Endothelial cell of umbilical vein (primary cell): Measurements from ENCODE around the gene SLC25A22. TPM values are rescaled to one million over a fixed set of nuclear protein-coding genes. Genes with fewer than 3 reads are reported as not detected.

Experiments used
- BruUV-seq: library from RNA; stranded (reverse); fragments of 400-500 nt; replicated peaks from 2 replicates; lab custom pipeline; 2021; lab: Mats Ljungman, UMichigan
- CTCF ChIA-PET: fragments of 300-600, 350-600 bp; sonication (Branson Sonifier 250); formaldehyde crosslinking; loops from one replicate; lab custom pipeline; 2021; ENCODE audit warnings: antibody characterized with exemption, inconsistent platforms; lab: Charles Lee
- POLR2A ChIA-PET: fragments of 300-600, 350-600 bp; sonication (Branson Sonifier 250); formaldehyde crosslinking; loops from one replicate; lab custom pipeline; 2021; ENCODE audit warnings: antibody characterized with exemption, inconsistent platforms; lab: Charles Lee
- DNase-seq: peaks from one replicate; pipeline ENCODE4 v3.0.0-alpha.2; 2011; ENCODE audit warnings: low read depth, low spot score
- FAIRE-seq: peaks from 2 replicates; lab custom pipeline; 2011; peaks lifted over from hg19 to GRCh38; lab: Jason Lieb, UNC
- H2AFZ ChIP-seq: 2 replicates; pipeline ENCODE4 v1.6.0; 2012; ENCODE audit warnings: low read depth, low read length, control low read depth, inconsistent platforms
- H3K27ac ChIP-seq: 2 replicates; pipeline ENCODE4 v1.5.1; 2011; ENCODE audit warnings: low read depth, mild to moderate bottlenecking, control low read depth, low read length, moderate library complexity; ENCODE audit not compliant: insufficient read depth
- H3K27me3 ChIP-seq, 2 experiments: 2 replicates each; pipeline versions ENCODE4 v1.6.0 to v1.6.1; 2011; ENCODE audit warnings: low read length in 2 of 2, mixed read lengths in 1 of 2; ENCODE audit not compliant: control insufficient read depth in 2 of 2, insufficient read depth in 2 of 2
- H3K36me3 ChIP-seq, 2 experiments: 2 replicates in 1 of 2; 3 replicates in 1 of 2; pipeline ENCODE4 v1.5.1; 2011; ENCODE audit warnings: low read length in 2 of 2, mild to moderate bottlenecking in 1 of 2, moderate library complexity in 1 of 2; ENCODE audit not compliant: control insufficient read depth in 2 of 2, insufficient read depth in 2 of 2; ENCODE audit errors: extremely low read depth in 1 of 2
- H3K4me1 ChIP-seq: 3 replicates; pipeline ENCODE4 v1.5.1; 2011; ENCODE audit warnings: mild to moderate bottlenecking, low read length; ENCODE audit not compliant: control insufficient read depth, insufficient read depth; ENCODE audit errors: extremely low read depth
- H3K4me2 ChIP-seq: 2 replicates; pipeline ENCODE4 v1.6.1; 2011; ENCODE audit warnings: low read length, control low read depth, mixed read lengths; ENCODE audit not compliant: insufficient read depth
- H3K4me3 ChIP-seq, 3 experiments: fragments of 200-600 bp in 1 of 3; sonication (generic), shearing (Covaris generic) in 1 of 3; replicated peaks in 1 of 3; 2 replicates each; pipeline ENCODE4 v1.5.1; 2011 to 2016; ENCODE audit warnings: control low read depth in 3 of 3, low read length in 3 of 3, mild to moderate bottlenecking in 2 of 3, inconsistent platforms in 1 of 3, low read depth in 1 of 3, moderate library complexity in 1 of 3; ENCODE audit not compliant: insufficient read depth in 1 of 3
- H3K79me2 ChIP-seq: 2 replicates; pipeline ENCODE4 v1.6.0; 2012; ENCODE audit warnings: low read length, inconsistent platforms; ENCODE audit not compliant: control insufficient read depth, insufficient read depth
- H3K9ac ChIP-seq: replicated peaks from 2 replicates; pipeline ENCODE3; 2011; ENCODE audit warnings: low read length, control low read depth; ENCODE audit not compliant: insufficient read depth; ENCODE audit errors: extremely low read depth
- H3K9me1 ChIP-seq: replicated peaks from 3 replicates; pipeline ENCODE4 v1.6.0; 2011; ENCODE audit warnings: mild to moderate bottlenecking, low read length; ENCODE audit not compliant: control insufficient read depth, insufficient read depth; ENCODE audit errors: extremely low read depth
- H3K9me3 ChIP-seq: replicated peaks from 2 replicates; pipeline ENCODE4 v1.5.1; 2012; ENCODE audit warnings: low read length, inconsistent platforms; ENCODE audit not compliant: control insufficient read depth, insufficient read depth
- H4K20me1 ChIP-seq: replicated peaks from 2 replicates; pipeline ENCODE3; 2011; ENCODE audit warnings: mild to moderate bottlenecking, low read length; ENCODE audit not compliant: control insufficient read depth, insufficient read depth; ENCODE audit errors: extremely low read depth
- EZH2 ChIP-seq: IDR thresholded peaks from 2 replicates; pipeline ENCODE4 v1.6.1; 2012; ENCODE audit warnings: borderline replicate concordance, low read depth, mild to moderate bottlenecking, moderate library complexity, low read length, inconsistent platforms; ENCODE audit not compliant: severe bottlenecking
- FOS ChIP-seq: IDR thresholded peaks from 2 replicates; pipeline ENCODE4 v1.6.1; 2011; ENCODE audit warnings: mild to moderate bottlenecking, low read length, moderate library complexity, borderline replicate concordance; ENCODE audit not compliant: insufficient read depth
- GATA2 ChIP-seq: IDR thresholded peaks from 2 replicates; pipeline ENCODE4 v1.7.0; 2011; ENCODE audit warnings: low read depth, mild to moderate bottlenecking, moderate library complexity, mixed read lengths, low read length; ENCODE audit not compliant: insufficient read length, insufficient read depth
- JUN ChIP-seq: IDR thresholded peaks from 2 replicates; pipeline ENCODE4 v1.6.1; 2011; ENCODE audit warnings: borderline replicate concordance, low read depth; ENCODE audit not compliant: insufficient read length, insufficient read depth
- MYC ChIP-seq: IDR thresholded peaks from one replicate; pipeline ENCODE4 v1.6.1; 2011; ENCODE audit warnings: mild to moderate bottlenecking, low read depth, low read length
- POLR2A ChIP-seq: IDR thresholded peaks from 2 replicates; pipeline ENCODE4 v1.6.1; 2012; ENCODE audit warnings: low read depth, mild to moderate bottlenecking, control low read depth, low read length
- POLR2AphosphoS5 ChIP-seq: IDR thresholded peaks from 2 replicates; pipeline ENCODE4 v1.6.1; 2012; ENCODE audit warnings: low read depth, mild to moderate bottlenecking, control low read depth, low read length, moderate library complexity; ENCODE audit not compliant: insufficient read depth
- dilution Hi-C: fragments of 300-500 bp; cut with MboI; formaldehyde crosslinking; loops from one replicate; pipeline ENCODE4 v1.15.0; 2019; ENCODE audit warnings: low sequenced_read_pairs; ENCODE audit not compliant: extremely low pct_ligation_motif_present
- intact Hi-C: fragments of 100-400 bp; cut with micrococcal nuclease; formaldehyde crosslinking; loops from one replicate; pipeline ENCODE4 v1.10.0; 2022
- polyA plus RNA-seq, 4 experiments: library from polyadenylated mRNA; depleted of rRNA in 3 of 4; stranded (reverse) in 3 of 4; unstranded in 1 of 4; fragments of >200 nt; gene quantifications; 2 replicates each; pipeline versions ENCODE4 v1.2.1 to v1.2.3, GENCODE V29; 2011 to 2012; ENCODE audit warnings: missing spikeins in 1 of 4
- total RNA-seq: library from RNA; stranded (reverse); gene quantifications from 2 replicates; pipeline ENCODE4 v1.2.3, GENCODE V29; 2021
- TF ChIP-seq, protein P1 (sequence below): IDR thresholded peaks from 2 replicates; pipeline ENCODE4 v1.6.1; 2011; ENCODE audit not compliant: insufficient read depth, insufficient read length
- TF ChIP-seq, protein P2 (sequence below), 2 donors: IDR thresholded peaks; 1 replicate in 1 of 2; 2 replicates in 1 of 2; pipeline ENCODE4 v1.5.1; 2011; ENCODE audit warnings: low read length in 2 of 2, mild to moderate bottlenecking in 2 of 2, moderate library complexity in 2 of 2, control low read depth in 1 of 2, inconsistent platforms in 1 of 2, low read depth in 1 of 2; ENCODE audit not compliant: insufficient read depth in 1 of 2; ENCODE audit errors: extremely low read depth in 1 of 2

SLC25A22 gene
- total and polyA plus RNA-seq, 2 donors (not counting 3 experiments of a cell fraction or from before 2014, with no cell fraction given), result 24.5 to 24.9 TPM

DNA sequence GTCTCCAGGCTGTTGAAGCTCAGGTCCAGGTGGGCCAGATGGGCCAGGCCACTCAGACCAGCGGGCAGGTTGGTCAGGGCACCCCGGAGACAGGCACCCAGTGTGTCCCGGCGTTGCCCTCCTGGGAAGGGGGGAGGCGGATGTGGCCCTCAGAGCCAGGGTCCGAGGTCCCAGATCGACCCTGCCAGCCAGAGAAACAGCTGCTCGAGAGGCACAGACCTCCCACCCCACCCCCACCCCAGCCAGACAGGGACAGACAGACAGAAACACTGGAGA, 5.3 kb upstream of the SLC25A22 start:
- POLR2A ChIA-PET, result no interaction called here
- TF ChIP-seq POLR2A (no peak), JUN (no peak), FOS (no peak), MYC (no peak), EZH2 (no peak), POLR2AphosphoS5 (no peak), GATA2 (no peak)
- TF ChIP-seq, protein P1, sequence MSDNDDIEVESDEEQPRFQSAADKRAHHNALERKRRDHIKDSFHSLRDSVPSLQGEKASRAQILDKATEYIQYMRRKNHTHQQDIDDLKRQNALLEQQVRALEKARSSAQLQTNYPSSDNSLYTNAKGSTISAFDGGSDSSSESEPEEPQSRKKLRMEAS, result no peak
- TF ChIP-seq, protein P2, sequence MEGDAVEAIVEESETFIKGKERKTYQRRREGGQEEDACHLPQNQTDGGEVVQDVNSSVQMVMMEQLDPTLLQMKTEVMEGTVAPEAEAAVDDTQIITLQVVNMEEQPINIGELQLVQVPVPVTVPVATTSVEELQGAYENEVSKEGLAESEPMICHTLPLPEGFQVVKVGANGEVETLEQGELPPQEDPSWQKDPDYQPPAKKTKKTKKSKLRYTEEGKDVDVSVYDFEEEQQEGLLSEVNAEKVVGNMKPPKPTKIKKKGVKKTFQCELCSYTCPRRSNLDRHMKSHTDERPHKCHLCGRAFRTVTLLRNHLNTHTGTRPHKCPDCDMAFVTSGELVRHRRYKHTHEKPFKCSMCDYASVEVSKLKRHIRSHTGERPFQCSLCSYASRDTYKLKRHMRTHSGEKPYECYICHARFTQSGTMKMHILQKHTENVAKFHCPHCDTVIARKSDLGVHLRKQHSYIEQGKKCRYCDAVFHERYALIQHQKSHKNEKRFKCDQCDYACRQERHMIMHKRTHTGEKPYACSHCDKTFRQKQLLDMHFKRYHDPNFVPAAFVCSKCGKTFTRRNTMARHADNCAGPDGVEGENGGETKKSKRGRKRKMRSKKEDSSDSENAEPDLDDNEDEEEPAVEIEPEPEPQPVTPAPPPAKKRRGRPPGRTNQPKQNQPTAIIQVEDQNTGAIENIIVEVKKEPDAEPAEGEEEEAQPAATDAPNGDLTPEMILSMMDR (IDR thresholded peaks at IDR 0.05; ENCODE audit: extremely low read depth in 1 of 2, insufficient read depth in 1 of 2, low read depth in 1 of 2, low read length in 2 of 2), result no peak
- Histone ChIP-seq H3K9ac (no peak overlapping the region), H3K4me1 (peaks cover 16% of the 10 kb centered on the region), H3K9me3 (no peaks in the 10 kb centered on the region), H3K27ac (no peak overlapping the region), H3K36me3 (peaks cover 0 to 20% of the 10 kb centered on the region in 2 experiments), H4K20me1 (no peaks in the 10 kb centered on the region), H3K4me2 (peak overlapping the region; percentile 17), H2AFZ (no peak overlapping the region), H3K4me3 (no peak overlapping the region), H3K27me3 (no peaks in the 10 kb centered on the region), H3K79me2 (peaks cover 6% of the 10 kb centered on the region), H3K9me1 (no peaks in the 10 kb centered on the region)
- no peak for DNase-seq
- dilution Hi-C loops (no loop called here), intact Hi-C loops (no loop called here)
- BruUV-seq, result no TSS peak
- no peak for FAIRE-seq
- CTCF ChIA-PET, result interaction anchor here (0.6 kb wide), 1 partner anchor 73 kb away, joined by 3 read pairs; no protein-coding TSS in a partner anchor
